NCI-H1436 (cell line): ENCODE data around the gene NEDD4L.

Experiments
- DNase-seq: peaks from one replicate; lab custom pipeline; 2025; lab: John Stamatoyannopoulos, UW

Gene NEDD4L

GRCh38 chr18:58052960-58053359 lies 8.9 kb downstream of the NEDD4L start:
- DNase-seq = no peak

- DNase-seq = no peak
Observed at GRCh38 chr18:58054041-58054781, 10.2 kb downstream of the NEDD4L start.

DNA sequence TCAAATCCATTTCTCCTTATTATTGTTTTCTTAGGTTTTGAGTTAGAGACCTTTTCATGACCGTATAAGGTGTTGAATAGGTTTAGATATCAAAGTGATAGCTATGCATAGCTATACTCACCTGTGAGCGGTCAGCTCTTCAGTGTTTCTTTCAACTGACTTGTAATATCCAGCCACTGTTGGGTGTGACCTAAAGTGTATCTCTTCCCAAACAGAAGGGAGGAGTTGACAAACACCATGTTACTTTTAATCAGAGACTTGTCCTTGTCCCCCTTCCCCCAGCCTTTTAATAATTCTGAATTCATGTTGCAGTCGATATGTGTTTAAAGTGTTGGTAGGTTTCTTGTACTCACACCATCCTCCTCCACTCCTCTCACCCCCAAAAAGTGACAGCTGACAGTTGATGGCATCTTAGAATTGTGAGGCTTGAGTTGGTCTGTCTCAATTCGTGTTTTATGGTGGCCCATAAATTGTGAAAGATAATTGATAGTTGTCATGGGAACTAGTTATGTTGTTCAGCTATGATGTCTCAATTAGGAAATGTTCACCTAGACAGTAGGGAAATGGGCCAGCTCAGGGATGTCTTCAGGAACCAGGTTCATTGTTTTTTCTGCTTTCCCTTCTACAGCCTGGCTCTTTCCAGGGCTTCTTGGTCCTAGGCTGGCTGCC lies 12.0 kb downstream of the NEDD4L start:
- DNase-seq = no peak

DNA sequence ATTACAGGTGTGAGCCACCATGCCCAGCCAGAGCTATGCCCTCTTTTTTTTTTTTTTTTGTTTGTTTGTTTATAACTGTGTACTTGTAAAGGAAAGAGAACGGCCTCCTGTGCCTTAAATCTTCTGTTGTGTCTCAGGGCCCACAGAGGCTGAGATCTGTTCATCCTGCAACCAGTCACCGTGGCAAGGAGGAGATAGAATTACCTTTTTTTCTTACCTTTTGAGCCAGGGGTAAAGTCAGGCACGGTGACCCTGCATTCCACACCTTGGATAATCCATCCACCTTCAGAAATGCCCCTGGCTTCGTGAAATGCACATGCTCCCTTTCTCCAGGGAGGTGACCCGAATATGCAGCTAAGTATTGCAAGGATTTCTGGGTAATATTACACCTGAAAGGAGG lies 12.8 kb downstream of the NEDD4L start:
- DNase-seq = no peak

GRCh38 chr18:58057291-58057965 lies 13.4 kb downstream of the NEDD4L start:
- no peak for DNase-seq

DNA sequence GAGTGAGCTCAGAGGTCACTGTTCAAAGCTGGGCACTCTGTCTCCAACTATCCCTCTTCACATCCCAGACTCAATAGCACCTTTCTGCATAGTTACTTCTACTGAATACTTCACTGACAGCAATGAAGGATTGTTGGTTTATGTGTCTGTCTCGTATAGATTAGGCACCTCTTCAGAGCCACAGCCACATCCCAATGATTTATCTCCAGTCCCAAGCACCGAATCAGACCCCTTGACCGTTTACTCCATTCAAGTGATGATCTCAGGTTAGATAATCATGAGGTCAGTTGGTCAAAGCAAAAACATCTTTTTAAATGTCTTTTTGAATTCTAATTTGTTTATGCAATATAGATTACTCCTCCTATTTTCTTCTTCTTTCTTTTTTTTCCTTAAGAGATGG lies 14.7 kb downstream of the NEDD4L start:
- DNase-seq = no peak

DNA sequence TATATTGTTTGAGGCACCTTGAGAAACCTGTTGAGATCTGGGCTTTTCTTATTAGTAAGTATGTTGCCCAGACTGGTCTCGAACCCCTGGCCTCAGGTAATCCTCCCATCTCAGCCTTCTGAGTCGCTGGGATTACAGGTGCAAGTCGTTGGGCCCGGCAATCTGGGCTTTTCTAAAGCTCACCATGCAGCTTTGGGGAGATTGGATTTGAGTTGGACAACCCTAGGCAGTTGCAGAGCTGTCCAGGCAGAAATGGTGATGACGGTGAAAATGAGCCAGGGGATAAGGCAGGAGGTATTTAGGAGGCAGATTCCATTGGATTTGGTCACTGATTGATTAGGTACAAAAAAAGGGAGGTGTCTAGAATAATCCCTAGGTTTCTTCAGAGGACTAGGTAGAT lies 16.2 kb downstream of the NEDD4L start:
- DNase-seq = no peak

DNA sequence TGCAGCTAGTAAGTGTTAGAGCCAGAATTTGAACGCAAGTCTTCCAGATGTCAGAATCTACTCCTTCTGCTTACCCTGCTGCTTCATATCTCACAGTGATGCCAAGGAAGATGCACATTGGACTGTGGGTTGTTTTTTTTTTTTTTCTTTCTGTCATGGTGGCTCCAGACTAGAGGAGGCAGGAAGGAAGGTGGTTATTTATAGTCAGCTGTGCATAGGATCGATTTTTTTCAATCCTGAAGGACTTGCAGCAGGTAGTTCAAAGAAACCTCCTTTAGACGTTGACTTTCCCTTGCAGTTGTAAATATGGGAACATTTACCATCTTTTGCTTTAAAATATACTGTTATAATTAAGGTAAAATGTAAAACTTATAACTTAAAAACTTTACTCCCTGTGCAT lies 17.3 kb downstream of the NEDD4L start:
- no peak for DNase-seq

GRCh38 chr18:58064406-58064998 lies 20.5 kb downstream of the NEDD4L start:
- no peak for DNase-seq

DNA sequence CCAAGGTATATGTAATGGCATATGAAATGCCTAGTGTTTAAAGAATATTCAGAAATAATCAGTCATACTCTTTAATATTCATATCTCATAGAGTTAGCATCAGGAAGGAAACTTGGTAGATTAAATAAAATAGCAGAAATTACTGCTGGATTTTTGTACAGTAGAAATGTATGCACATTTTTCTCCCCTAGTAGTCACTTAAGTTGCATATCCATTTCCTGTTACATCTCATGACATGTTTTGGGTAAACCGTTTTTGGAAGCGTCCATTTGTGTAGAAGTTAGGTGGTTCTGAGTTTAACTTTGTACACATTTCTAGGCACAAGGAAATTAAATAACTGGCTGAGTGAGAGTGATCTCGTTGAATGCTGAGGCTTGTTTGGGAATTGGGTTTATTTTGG lies 21.9 kb downstream of the NEDD4L start:
- no peak for DNase-seq

- DNase-seq = no peak
Observed at GRCh38 chr18:58067601-58068000, 23.6 kb downstream of the NEDD4L start.

DNA sequence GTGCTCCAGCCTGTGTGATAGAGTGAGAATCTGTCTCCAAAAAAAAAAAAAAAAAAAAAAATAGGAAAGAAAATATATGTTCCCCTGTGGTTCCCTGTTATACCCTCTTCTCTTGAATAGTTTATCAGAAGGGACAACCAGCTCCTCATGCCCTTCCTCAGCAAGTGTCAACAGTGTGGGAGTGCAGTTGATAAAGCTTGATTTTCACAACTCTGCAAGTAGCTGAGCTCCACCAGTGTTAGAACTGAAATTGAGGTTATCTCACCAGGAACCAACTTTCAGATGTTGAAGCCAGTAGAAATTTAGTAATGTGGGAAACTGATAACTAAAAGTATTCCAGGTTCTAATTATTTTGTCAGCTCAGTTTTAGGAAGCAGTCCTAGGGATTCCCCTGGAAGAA lies 25.1 kb downstream of the NEDD4L start:
- no peak for DNase-seq

- DNase-seq = no peak
Observed at GRCh38 chr18:58069721-58070292, 25.8 kb downstream of the NEDD4L start.

GRCh38 chr18:58076052-58076451 lies 32.0 kb downstream of the NEDD4L start:
- DNase-seq = no peak

- DNase-seq = no peak
Observed at GRCh38 chr18:58077329-58077728, 33.3 kb downstream of the NEDD4L start.

- no peak for DNase-seq
Observed at GRCh38 chr18:58078889-58079573, 35.0 kb downstream of the NEDD4L start.

DNA sequence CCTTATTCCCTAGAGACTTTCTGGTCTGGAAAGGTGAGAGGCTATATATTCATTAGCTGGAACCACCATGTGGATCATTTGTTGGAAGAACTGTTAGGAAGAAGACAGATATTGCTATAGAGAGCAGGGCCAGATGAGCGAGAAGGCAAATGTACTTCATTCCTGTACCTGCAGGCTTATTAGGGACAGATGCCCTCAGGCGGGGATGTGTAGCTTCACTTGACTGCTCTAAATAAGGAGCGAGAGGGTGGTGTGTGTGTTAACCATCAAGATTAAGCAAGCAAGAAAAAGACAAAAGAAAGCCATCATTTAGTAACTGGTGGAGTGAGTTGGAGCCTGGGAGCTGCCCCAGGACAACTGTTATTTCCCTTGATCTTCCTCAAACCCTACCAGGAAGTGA lies 36.4 kb downstream of the NEDD4L start:
- no peak for DNase-seq

DNA sequence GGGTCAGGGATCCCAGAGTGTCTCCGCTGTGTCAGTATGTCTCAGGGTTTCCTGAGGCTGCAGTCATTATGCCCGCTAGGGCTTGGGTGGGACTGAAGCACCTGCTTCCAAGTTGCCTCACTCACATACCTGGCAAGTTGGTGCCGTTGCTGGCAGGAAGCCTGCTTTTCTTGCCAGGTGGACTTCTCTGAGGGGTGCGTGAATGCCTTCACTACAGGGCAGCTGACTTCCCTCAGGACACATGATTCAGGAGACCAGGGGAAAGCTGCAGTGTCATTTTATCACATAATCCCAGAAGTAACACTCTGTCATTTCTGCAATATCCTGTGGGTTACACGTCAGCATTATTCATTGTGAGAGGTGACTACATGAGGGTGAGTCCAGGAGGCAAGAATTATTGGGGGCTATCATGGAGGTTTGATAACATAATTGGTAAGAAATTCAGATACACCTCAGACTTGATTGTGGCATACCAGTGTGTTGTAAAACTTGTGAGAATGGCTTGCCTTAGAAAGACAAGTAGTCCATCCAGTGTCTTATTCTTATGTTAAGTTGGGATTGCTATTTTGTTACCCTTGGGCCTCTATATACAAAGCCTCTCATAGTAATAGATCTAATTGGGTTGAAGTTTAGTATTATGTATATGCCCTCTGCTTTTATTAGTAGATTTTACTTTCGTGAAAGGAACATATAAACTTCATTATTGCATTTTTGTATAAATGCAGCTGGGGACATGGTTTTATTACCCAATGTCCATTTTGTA lies 44.1 kb downstream of the NEDD4L start:
- no peak for DNase-seq

- no peak for DNase-seq
Observed at GRCh38 chr18:58088691-58089065, 44.7 kb downstream of the NEDD4L start.

DNA sequence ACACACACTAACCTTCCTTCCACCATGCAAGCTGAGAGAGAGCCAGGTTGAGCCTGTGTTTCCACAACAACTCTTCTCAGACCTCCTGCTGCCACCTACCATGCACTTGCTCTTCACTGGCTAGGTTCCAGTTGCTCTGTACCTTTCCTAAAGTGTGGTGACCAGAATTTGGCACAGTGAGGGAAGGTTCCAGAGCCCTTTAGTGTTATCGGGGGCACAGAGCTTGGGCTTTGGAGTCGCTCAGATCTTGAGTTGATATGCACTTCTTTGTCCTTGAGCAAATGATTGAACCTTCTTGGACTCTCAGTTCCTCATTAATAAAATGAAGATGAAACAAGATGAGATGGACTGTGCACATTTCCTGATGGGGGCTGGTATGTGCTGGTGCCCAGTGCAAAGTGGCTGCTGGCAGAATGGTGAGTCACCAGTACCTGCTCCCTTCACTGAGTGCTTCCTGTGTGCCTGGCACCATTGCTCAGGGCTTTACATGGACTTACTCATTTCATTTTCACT lies 47.1 kb downstream of the NEDD4L start:
- no peak for DNase-seq

- no peak for DNase-seq
Observed at GRCh38 chr18:58093311-58093803, 49.3 kb downstream of the NEDD4L start.
